B cell (primary cell): ENCODE data around the gene RPS26. TPM values are rescaled to one million over a fixed set of nuclear protein-coding genes. Genes with fewer than 3 reads are reported as not detected.

Experiments used
- ATAC-seq: fragments of 200-7000 bp; cut with Tn5 transposase; one replicate; pipeline ENCODE4 v1.10.0; 2021; ENCODE audit warnings: low read depth, mild to moderate bottlenecking, moderate number of reproducible peaks, moderate library complexity
- CTCF ChIA-PET: fragments of 350-600 bp; sonication (Branson Sonifier 250); formaldehyde crosslinking; loops from one replicate; lab custom pipeline; 2021; ENCODE audit warnings: antibody characterized with exemption, inconsistent platforms; lab: Charles Lee
- POLR2A ChIA-PET: fragments of 350-600 bp; sonication (Branson Sonifier 250); formaldehyde crosslinking; loops from one replicate; lab custom pipeline; 2021; ENCODE audit warnings: antibody characterized with exemption; lab: Charles Lee
- DNase-seq: peaks from one replicate; pipeline ENCODE4 v3.0.0; 2013
- H2AFZ ChIP-seq: 2 replicates; pipeline ENCODE4 v1.6.1; 2012; ENCODE audit warnings: mild to moderate bottlenecking, low read depth, low read length; ENCODE audit not compliant: insufficient read depth, poor library complexity, severe bottlenecking
- H3K27ac ChIP-seq, 2 donors: 1 replicate in 1 of 2; 2 replicates in 1 of 2; pipeline ENCODE4 v1.5.1; 2012 to 2013; ENCODE audit warnings: low read length in 2 of 2, mild to moderate bottlenecking in 2 of 2, moderate library complexity in 1 of 2
- H3K27me3 ChIP-seq, 4 experiments: fragments of 200-600 bp in 1 of 4; sonication (generic) in 1 of 4; replicated peaks in 1 of 4; 1 replicate in 2 of 4; 2 replicates in 2 of 4; pipeline versions ENCODE4 v1.6.1 to v1.7.0; 2013 to 2016; ENCODE audit warnings: low read length in 3 of 4, mild to moderate bottlenecking in 2 of 4, mixed read lengths in 1 of 4, moderate library complexity in 1 of 4; ENCODE audit not compliant: insufficient read depth in 4 of 4, control insufficient read depth in 3 of 4; ENCODE audit errors: control extremely low read depth in 1 of 4
- H3K36me3 ChIP-seq, 2 experiments: replicated peaks in 1 of 2; 1 replicate in 1 of 2; 2 replicates in 1 of 2; pipeline versions ENCODE4 v1.6.1 to v1.7.1; 2013; ENCODE audit warnings: low read length in 1 of 2; ENCODE audit not compliant: insufficient read depth in 2 of 2, control insufficient read depth in 1 of 2; ENCODE audit errors: control extremely low read depth in 1 of 2, extremely low read depth in 1 of 2
- H3K4me1 ChIP-seq, 2 donors: fragments of 200-600 bp in 1 of 2; sonication (generic) in 1 of 2; 1 replicate in 1 of 2; 2 replicates in 1 of 2; pipeline versions ENCODE4 v1.5.1 to v1.6.1; 2013 to 2017; ENCODE audit warnings: low read length in 2 of 2; ENCODE audit not compliant: control insufficient read depth in 2 of 2, insufficient read depth in 2 of 2
- H3K4me2 ChIP-seq: replicated peaks from 2 replicates; pipeline ENCODE3; 2012; ENCODE audit warnings: mild to moderate bottlenecking, low read depth, low read length; ENCODE audit not compliant: poor library complexity, severe bottlenecking
- H3K4me3 ChIP-seq, 5 experiments: fragments of 200-600 bp in 1 of 5; sonication (generic) in 1 of 5; 1 replicate in 3 of 5; 2 replicates in 2 of 5; pipeline versions ENCODE4 v1.5.1 to v1.7.0; 2011 to 2016; ENCODE audit warnings: low read length in 4 of 5, mild to moderate bottlenecking in 4 of 5, low read depth in 2 of 5, control low read depth in 1 of 5, moderate library complexity in 1 of 5; ENCODE audit not compliant: insufficient read depth in 1 of 5; ENCODE audit errors: control extremely low read depth in 1 of 5, extremely low read depth in 1 of 5
- H3K79me2 ChIP-seq: fragments of 200-600 bp; sonication (generic); one replicate; pipeline ENCODE4 v1.6.0; 2016; ENCODE audit warnings: low read length; ENCODE audit not compliant: control insufficient read depth, insufficient read depth
- H3K9ac ChIP-seq: fragments of 200-600 bp; sonication (generic); 2 replicates; pipeline ENCODE4 v1.6.1; 2017; ENCODE audit warnings: mild to moderate bottlenecking, low read length, moderate library complexity
- H3K9me3 ChIP-seq, 3 donors: one replicate each; pipeline versions ENCODE4 v1.6.1 to v1.7.1; 2013; ENCODE audit warnings: low read length in 2 of 3; ENCODE audit not compliant: control insufficient read depth in 2 of 3, insufficient read depth in 1 of 3; ENCODE audit errors: control extremely low read depth in 1 of 3
- H4K20me1 ChIP-seq: 2 replicates; pipeline ENCODE4 v1.6.0; 2012; ENCODE audit warnings: mild to moderate bottlenecking, low read length; ENCODE audit not compliant: insufficient read depth, control insufficient read depth, poor library complexity, severe bottlenecking
- H3K27ac Mint-ChIP-seq: one replicate; pipeline ENCODE4 v1.8.0; 2021; ENCODE audit warnings: mixed read lengths
- H3K27me3 Mint-ChIP-seq: one replicate; pipeline ENCODE4 v1.8.0; 2021; ENCODE audit warnings: mixed read lengths
- H3K4me1 Mint-ChIP-seq: one replicate; pipeline ENCODE4 v1.8.0; 2021; ENCODE audit warnings: mixed read lengths
- H3K4me3 Mint-ChIP-seq: one replicate; pipeline ENCODE4 v1.8.0; 2021; ENCODE audit warnings: mixed read lengths
- H3K9me3 Mint-ChIP-seq: one replicate; pipeline ENCODE4 v1.8.0; 2022; ENCODE audit warnings: mixed read lengths; ENCODE audit not compliant: insufficient read depth
- EZH2 ChIP-seq: IDR thresholded peaks from 2 replicates; pipeline ENCODE4 v1.6.1; 2012; ENCODE audit warnings: borderline replicate concordance, low read depth, mild to moderate bottlenecking, moderate library complexity, low read length; ENCODE audit not compliant: insufficient read depth, poor library complexity, severe bottlenecking
- WGBS: methylation state at CpG from one replicate; pipeline ENCODE4 v1.1.5; 2013; ENCODE audit warnings: missing lambda C conversion rate; ENCODE audit not compliant: insufficient coverage; 5-methylcytosine and 5-hydroxymethylcytosine counted together
- intact Hi-C: fragments of 100-400 bp; cut with micrococcal nuclease; formaldehyde crosslinking; loops from one replicate; pipeline ENCODE4 v1.10.0; 2022
- polyA plus RNA-seq: library from polyadenylated mRNA; depleted of rRNA; stranded (reverse); fragments of >200 nt; gene quantifications from 2 replicates; pipeline ENCODE4 v1.2.3, GENCODE V29; 2012
- total RNA-seq, 2 donors: library from RNA; stranded (reverse); fragments of 120-200 nt in 1 of 2; gene quantifications; 1 replicate in 1 of 2; 2 replicates in 1 of 2; pipeline versions ENCODE4 v1.2.3 to v1.2.4, GENCODE V29; 2013 to 2022
- TF ChIP-seq, protein P1 (sequence below): fragments of 200-600 bp; IDR thresholded peaks from one replicate; pipeline ENCODE4 v1.8.0; 2022; ENCODE audit warnings: antibody characterized with exemption, mild to moderate bottlenecking

The RPS26 gene
- total and polyA plus RNA-seq, 2 donors (not counting 1 experiment from before 2014, with no cell fraction given), result 21.0 to 549 TPM

DNA sequence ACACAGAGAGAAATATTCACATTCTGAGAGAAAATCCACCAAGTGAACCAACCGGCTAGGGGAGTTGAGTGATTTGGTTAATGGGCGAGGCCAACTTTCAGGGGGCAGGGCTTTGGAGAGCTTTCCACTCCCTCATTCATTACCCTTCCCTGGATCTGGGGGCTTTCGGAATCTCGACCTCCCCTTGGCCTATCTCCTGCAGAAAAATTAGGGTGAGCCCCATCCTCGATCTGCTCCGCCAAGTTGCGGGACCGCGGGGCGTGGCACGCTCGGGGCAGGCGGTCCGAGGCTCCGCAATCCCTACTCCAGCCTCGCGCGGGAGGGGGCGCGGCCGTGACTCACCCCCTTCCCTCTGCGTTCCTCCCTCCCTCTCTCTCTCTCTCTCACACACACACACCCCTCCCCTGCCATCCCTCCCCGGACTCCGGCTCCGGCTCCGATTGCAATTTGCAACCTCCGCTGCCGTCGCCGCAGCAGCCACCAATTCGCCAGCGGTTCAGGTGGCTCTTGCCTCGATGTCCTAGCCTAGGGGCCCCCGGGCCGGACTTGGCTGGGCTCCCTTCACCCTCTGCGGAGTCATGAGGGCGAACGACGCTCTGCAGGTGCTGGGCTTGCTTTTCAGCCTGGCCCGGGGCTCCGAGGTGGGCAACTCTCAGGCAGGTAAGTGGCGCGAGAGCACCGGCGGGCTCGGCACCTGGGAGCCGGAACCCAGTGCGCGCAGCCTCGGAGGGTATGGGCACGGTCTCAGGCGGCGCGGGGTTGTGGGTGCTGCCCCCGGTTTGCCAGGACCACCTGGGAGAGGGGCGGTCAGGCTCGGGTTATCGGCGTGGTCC lies 38.2 kb downstream of the RPS26 start, which contains the start of gene ERBB3:
Gene ERBB3, plus strand, starts transcription at position 443 of the 833 bp plus-strand sequence. Its CDS starts 136 bp downstream, at position 579.
- H3K4me1 ChIP-seq, result peaks cover 18 to 22% of the 10 kb centered on the region in 2 donors
- Mint-ChIP-seq H3K27ac (no peak within 1 kb of the TSS), H3K4me1 (peaks cover 12% of the 10 kb centered on the region), H3K9me3 (no peaks in the 10 kb centered on the region), H3K27me3 (peaks cover 17% of the 10 kb centered on the region), H3K4me3 (peak within 1 kb of the TSS; percentile 91)
- DNase-seq (peak; percentile 55), ATAC-seq (peak; percentile 69)
- H3K4me3 ChIP-seq, result peak within 1 kb of the TSS; percentile 53 to 91 (median 70)
- peak within 1 kb of the TSS; percentile 100 for H3K4me2 ChIP-seq
- peak within 1 kb of the TSS; percentile 79 for H3K9ac ChIP-seq
- H3K36me3 ChIP-seq, result no peaks in the 10 kb centered on the region
- no peaks in the 10 kb centered on the region for H4K20me1 ChIP-seq
- no peak within 1 kb of the TSS for H3K27ac ChIP-seq
- no peak for TF ChIP-seq EZH2
- TF ChIP-seq, protein P1, sequence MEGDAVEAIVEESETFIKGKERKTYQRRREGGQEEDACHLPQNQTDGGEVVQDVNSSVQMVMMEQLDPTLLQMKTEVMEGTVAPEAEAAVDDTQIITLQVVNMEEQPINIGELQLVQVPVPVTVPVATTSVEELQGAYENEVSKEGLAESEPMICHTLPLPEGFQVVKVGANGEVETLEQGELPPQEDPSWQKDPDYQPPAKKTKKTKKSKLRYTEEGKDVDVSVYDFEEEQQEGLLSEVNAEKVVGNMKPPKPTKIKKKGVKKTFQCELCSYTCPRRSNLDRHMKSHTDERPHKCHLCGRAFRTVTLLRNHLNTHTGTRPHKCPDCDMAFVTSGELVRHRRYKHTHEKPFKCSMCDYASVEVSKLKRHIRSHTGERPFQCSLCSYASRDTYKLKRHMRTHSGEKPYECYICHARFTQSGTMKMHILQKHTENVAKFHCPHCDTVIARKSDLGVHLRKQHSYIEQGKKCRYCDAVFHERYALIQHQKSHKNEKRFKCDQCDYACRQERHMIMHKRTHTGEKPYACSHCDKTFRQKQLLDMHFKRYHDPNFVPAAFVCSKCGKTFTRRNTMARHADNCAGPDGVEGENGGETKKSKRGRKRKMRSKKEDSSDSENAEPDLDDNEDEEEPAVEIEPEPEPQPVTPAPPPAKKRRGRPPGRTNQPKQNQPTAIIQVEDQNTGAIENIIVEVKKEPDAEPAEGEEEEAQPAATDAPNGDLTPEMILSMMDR, result no peak
- peak within 1 kb of the TSS; percentile 91 for H2AFZ ChIP-seq
- peaks cover 0 to 12% (median 0%) of the 10 kb centered on the region in 3 donors for H3K9me3 ChIP-seq
- intact Hi-C loops, result loop anchor here (1.0 kb wide), 1 partner anchor 38 kb away; the partner anchor contains the start of gene ZC3H10
- 2% methylated on average over 57 of the region's 59 CpGs for WGBS
- H3K27me3 ChIP-seq, result peaks cover 0 to 46% (median 15%) of the 10 kb centered on the region in 4 experiments
- H3K79me2 ChIP-seq, result no peaks in the 10 kb centered on the region
- ChIA-PET CTCF (interaction anchor here (0.9 to 1.6 kb wide), 7 partner anchors 11 to 337 kb away, joined by 3 read pairs; partner anchors contain the start of genes GDF11, STAT2 and ZC3H10), POLR2A (interaction anchor here (2.1 kb wide), 1 partner anchor 24 kb away, joined by 5 read pairs; the partner anchor contains the start of gene PA2G4)
